CD4-positive, alpha-beta T cell treated with Interleukin-4 for 4 hours (primary cell): ENCODE measurements around the gene WDR18.

Experiments used
- DNase-seq: peaks from one replicate; pipeline ENCODE4 v3.0.0-alpha.2; 2020

WDR18 gene

GRCh38 chr19:1009041-1009980 is 25.2 kb downstream of the WDR18 start:
- DNase-seq = no peak

GRCh38 chr19:1009981-1010538 is 25.9 kb downstream of the WDR18 start:
- DNase-seq = no peak

GRCh38 chr19:1010586-1011510 is 26.7 kb downstream of the WDR18 start:
- DNase-seq = no peak

GRCh38 chr19:1011831-1012333 is 27.7 kb downstream of the WDR18 start:
- no peak for DNase-seq

- no peak for DNase-seq
These were observed 28.2 kb downstream of the WDR18 start for GRCh38 chr19:1012334-1012733.

- DNase-seq = no peak
These were observed 29.1 kb downstream of the WDR18 start for GRCh38 chr19:1013218-1013617.

GRCh38 chr19:1014161-1015060 is 30.3 kb downstream of the WDR18 start:
- no peak for DNase-seq

- DNase-seq = no peak
These were observed 31.1 kb downstream of the WDR18 start for GRCh38 chr19:1015061-1015781.

GRCh38 chr19:1015782-1016646 is 31.9 kb downstream of the WDR18 start:
- DNase-seq = no peak

- no peak for DNase-seq
These were observed 32.5 kb downstream of the WDR18 start for GRCh38 chr19:1016647-1017114.

- no peak for DNase-seq
These were observed 33.2 kb downstream of the WDR18 start for GRCh38 chr19:1017115-1017905.

- no peak for DNase-seq
These were observed 33.8 kb downstream of the WDR18 start for GRCh38 chr19:1017906-1018305.

GRCh38 chr19:1018393-1018792 is 34.2 kb downstream of the WDR18 start:
- DNase-seq = no peak

- DNase-seq = no peak
These were observed 34.9 kb downstream of the WDR18 start for GRCh38 chr19:1018932-1019615.

GRCh38 chr19:1019616-1019961 is 35.4 kb downstream of the WDR18 start:
- no peak for DNase-seq

GRCh38 chr19:1019980-1020867 is 36.1 kb downstream of the WDR18 start:
- no peak for DNase-seq

GRCh38 chr19:1020868-1021425 is 36.8 kb downstream of the WDR18 start, which contains the start of gene TMEM259:
Gene TMEM259, minus strand, starts transcription at chr19:1021123. Its CDS starts 127 bp downstream, at chr19:1020996.
- DNase-seq = peak; percentile 97
